ENCODE results near the gene RELT.

The RELT gene

GRCh38 chr11:73393479-73394415 is 17.5 kb downstream of the RELT start:
- peak; percentile 76 for TF ChIP-seq CTCF (conservative IDR thresholded peaks at IDR 0.05; ENCODE audit: low read depth)
- CTCF ChIA-PET: interaction anchor here (0.5 to 3.3 kb wide), 11 partner anchors 8 to 112 kb away, joined by 3 to 25 read pairs (median 3); partner anchors contain the start of gene RELT
- peak; percentile 67 for DNase-seq (ENCODE audit: low spot score)
- peak overlapping the region; percentile 93 for H3K27ac ChIP-seq
- POLR2A ChIA-PET (ENCODE audit: low non-redundant PET): interaction anchor here (0.5 kb wide), 1 partner anchor 251 kb away, joined by 3 read pairs; no protein-coding TSS in a partner anchor

- ChIA-PET CTCF (interaction anchor here (2.0 to 3.3 kb wide), 2 partner anchors 44 to 88 kb away, joined by 21 to 25 read pairs; no protein-coding TSS in a partner anchor), POLR2A (ENCODE audit: low non-redundant PET) (no interaction called here)
- no peak for DNase-seq (ENCODE audit: low spot score)
- H3K27ac ChIP-seq: peak overlapping the region; percentile 93
- TF ChIP-seq CTCF (conservative IDR thresholded peaks at IDR 0.05; ENCODE audit: low read depth): no peak
These were observed 18.5 kb downstream of the RELT start for GRCh38 chr11:73394416-73395296.

DNA sequence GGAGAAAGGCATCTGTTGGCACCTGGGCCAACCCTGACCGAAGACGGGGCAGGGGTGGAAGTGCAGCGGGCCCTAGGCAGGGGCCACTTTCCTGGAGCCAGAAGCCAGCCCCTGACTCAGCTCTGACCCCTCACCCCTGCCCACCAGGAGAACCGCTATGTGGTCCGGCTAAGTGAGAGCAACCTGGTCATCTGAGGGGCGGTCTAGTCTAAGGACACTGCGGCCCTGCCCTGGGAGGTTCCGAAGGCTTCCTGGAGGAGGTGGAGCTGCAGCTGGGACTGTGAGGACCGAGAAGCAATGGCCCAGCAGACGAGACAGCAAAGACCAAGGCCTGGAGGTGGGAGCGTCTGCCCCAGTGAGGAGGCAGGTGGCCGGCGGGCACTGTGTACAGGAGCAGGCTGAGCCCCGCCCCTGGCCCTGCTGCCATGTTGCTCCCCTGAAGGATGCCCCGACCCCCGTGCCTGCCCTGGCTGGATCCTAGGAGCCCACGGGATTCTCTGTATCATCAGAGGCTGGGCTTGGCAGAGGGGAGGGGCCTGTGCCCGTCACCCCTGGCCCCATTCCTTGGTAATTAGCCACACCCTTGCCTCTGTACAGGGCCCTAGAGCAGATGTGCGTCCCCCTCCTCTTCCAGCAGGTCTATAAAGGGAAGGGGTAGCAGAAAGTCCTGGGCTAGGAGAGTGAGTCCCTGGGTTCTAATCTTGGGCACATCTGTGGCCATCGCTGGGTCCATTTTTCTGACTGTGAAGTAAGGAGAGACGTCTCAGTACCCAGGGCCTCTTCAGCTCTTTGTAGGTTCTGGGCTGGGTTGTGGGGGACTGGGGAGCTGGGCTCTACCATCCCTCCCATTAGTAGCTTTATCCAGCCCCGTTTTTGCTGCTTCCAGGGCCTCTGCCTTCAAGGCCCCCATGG is 19.4 kb downstream of the RELT start:
- DNase-seq (ENCODE audit: low spot score): no peak
- POLR2A ChIA-PET (ENCODE audit: low non-redundant PET): no interaction called here
- CTCF ChIA-PET: interaction anchor here (1.0 to 3.2 kb wide), 4 partner anchors 19 to 89 kb away, joined by 3 to 10 read pairs (median 4); partner anchors contain the start of gene RELT
- TF ChIP-seq CTCF (conservative IDR thresholded peaks at IDR 0.05; ENCODE audit: low read depth): no peak
- H3K27ac ChIP-seq: peak overlapping the region; percentile 93

GRCh38 chr11:73396251-73396930 is 20.2 kb downstream of the RELT start:
- ChIA-PET POLR2A (ENCODE audit: low non-redundant PET) (no interaction called here), CTCF (interaction anchor here (0.8 to 3.2 kb wide), 7 partner anchors 19 to 264 kb away, joined by 3 to 10 read pairs (median 4); partner anchors contain the start of gene RELT)
- H3K27ac ChIP-seq: peak overlapping the region; percentile 93
- DNase-seq (ENCODE audit: low spot score): no peak
- no peak for TF ChIP-seq CTCF (conservative IDR thresholded peaks at IDR 0.05; ENCODE audit: low read depth)

DNA sequence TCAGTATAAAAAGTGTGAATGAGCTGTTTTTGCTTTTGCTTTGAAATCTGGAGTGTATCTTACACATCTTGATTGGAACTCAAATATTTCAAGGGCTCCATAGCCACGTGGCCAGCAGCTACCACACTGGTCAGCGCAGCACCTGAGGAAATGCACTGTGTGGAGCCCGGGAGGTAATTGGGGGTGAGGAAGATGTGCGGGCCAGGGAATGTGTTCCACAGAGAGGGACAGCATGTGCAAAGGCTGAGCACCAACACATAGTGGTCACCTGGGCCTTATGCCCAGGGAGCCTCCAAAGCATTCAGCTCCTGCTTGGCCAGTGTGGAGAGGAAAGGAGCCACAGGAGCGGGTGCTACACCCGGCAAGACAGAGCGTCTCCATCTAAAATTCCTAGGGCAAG is 20.8 kb downstream of the RELT start:
- peak overlapping the region; percentile 93 for H3K27ac ChIP-seq
- CTCF ChIA-PET: interaction anchor here (0.7 to 3.2 kb wide), 7 partner anchors 16 to 264 kb away, joined by 3 to 10 read pairs (median 4); no protein-coding TSS in a partner anchor
- no peak for TF ChIP-seq CTCF (conservative IDR thresholded peaks at IDR 0.05; ENCODE audit: low read depth)
- DNase-seq (ENCODE audit: low spot score): no peak
- POLR2A ChIA-PET (ENCODE audit: low non-redundant PET): no interaction called here
